AG09309 (cell line): Measurements from ENCODE around the gene TMEM63B.

Experiments
- DNase-seq: peaks from one replicate; pipeline ENCODE4 v3.0.0-alpha.2; 2010; ENCODE audit warnings: low read depth
- H3K4me3 ChIP-seq: 2 replicates; pipeline ENCODE4 v1.5.1; 2011; ENCODE audit warnings: mild to moderate bottlenecking, low read depth, low read length, moderate library complexity; ENCODE audit not compliant: control insufficient read depth
- TF ChIP-seq, protein P1 (sequence below): IDR thresholded peaks from 2 replicates; pipeline ENCODE4 v1.5.1; 2011; ENCODE audit warnings: mild to moderate bottlenecking, low read depth, low read length, inconsistent platforms; ENCODE audit not compliant: insufficient read depth, control insufficient read depth; ENCODE audit errors: missing control alignments

TMEM63B gene

DNA sequence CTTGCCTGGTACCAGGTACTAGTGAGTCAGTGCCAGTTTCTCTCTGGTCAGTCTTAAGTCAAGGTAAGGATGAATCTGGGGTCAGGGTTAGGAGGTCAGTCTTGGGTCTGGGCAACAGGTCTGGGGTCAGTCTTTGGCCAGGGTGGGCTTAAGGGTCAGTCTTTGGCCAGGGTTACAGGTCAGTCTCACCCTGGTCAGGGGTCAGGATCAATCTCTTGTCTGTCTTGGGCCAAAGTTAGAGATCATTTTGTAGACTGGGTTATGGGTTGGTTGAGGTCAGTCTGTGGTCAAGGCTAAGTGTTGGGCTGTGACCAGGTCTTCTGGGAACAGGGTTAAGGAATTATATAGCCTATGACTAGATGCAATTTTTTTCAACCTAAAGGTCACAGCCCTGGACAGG is 18.5 kb downstream of the TMEM63B start:
- TF ChIP-seq, protein P1, sequence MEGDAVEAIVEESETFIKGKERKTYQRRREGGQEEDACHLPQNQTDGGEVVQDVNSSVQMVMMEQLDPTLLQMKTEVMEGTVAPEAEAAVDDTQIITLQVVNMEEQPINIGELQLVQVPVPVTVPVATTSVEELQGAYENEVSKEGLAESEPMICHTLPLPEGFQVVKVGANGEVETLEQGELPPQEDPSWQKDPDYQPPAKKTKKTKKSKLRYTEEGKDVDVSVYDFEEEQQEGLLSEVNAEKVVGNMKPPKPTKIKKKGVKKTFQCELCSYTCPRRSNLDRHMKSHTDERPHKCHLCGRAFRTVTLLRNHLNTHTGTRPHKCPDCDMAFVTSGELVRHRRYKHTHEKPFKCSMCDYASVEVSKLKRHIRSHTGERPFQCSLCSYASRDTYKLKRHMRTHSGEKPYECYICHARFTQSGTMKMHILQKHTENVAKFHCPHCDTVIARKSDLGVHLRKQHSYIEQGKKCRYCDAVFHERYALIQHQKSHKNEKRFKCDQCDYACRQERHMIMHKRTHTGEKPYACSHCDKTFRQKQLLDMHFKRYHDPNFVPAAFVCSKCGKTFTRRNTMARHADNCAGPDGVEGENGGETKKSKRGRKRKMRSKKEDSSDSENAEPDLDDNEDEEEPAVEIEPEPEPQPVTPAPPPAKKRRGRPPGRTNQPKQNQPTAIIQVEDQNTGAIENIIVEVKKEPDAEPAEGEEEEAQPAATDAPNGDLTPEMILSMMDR: no peak
- no peak for DNase-seq

DNA sequence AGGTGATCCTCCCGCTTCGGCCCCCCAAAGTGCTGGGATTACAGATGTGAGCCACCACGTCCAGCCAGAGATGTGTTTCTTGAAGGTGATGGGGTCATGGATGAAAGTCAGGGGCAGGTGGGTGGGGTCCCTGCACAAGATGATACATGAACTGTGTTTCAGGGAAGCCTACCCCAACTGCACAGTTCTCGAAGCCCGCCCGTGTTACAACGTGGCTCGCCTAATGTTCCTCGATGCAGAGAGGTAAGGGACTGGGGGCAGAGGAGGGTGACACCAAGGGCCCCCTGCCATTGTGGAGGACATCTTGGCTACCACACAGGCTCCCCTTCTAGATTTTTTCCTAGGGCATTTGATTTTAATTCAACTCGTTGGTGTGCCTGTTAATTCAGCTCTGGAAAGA is 19.3 kb downstream of the TMEM63B start:
- TF ChIP-seq, protein P1: no peak
- no peak for DNase-seq
- H3K4me3 ChIP-seq: no peak overlapping the region

More for the DNA sequence above, 18.5 kb downstream of the TMEM63B start:
- no peak overlapping the region for H3K4me3 ChIP-seq

DNA sequence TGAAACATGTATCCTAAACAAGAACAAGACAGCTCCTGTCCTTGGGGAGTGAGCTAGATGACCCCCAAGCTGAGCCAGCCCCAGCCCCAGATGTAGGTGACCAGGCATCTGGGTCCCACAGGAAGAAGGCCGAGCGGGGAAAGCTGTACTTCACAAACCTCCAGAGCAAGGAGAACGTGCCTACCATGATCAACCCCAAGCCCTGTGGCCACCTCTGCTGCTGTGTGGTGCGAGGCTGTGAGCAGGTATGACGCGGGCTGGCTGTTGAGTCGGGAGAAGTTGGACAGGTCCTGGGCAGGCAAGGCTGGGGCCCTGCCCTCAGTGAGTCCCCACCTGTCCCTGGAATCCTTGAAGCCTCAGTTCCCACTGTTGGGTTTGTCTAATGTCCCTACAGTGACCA is 19.9 kb downstream of the TMEM63B start:
- DNase-seq: no peak
- H3K4me3 ChIP-seq: no peak overlapping the region
- TF ChIP-seq, protein P1: no peak

DNA sequence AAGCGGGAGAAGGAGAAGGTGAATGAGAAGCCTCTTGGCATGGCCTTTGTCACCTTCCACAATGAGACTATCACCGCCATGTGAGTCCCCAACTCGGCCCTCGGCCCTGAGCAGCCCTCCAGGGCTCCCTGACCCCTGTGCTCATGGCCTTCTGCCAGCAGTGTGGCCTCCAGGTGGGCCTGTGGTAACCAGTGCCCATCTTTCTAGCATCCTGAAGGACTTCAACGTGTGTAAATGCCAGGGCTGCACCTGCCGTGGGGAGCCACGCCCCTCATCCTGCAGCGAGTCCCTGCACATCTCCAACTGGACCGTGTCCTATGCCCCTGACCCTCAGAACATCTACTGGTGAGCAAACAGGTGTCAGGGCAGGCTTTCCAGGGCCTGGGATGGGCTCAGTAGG is 21.0 kb downstream of the TMEM63B start:
- TF ChIP-seq, protein P1: no peak
- no peak overlapping the region for H3K4me3 ChIP-seq
- no peak for DNase-seq

DNA sequence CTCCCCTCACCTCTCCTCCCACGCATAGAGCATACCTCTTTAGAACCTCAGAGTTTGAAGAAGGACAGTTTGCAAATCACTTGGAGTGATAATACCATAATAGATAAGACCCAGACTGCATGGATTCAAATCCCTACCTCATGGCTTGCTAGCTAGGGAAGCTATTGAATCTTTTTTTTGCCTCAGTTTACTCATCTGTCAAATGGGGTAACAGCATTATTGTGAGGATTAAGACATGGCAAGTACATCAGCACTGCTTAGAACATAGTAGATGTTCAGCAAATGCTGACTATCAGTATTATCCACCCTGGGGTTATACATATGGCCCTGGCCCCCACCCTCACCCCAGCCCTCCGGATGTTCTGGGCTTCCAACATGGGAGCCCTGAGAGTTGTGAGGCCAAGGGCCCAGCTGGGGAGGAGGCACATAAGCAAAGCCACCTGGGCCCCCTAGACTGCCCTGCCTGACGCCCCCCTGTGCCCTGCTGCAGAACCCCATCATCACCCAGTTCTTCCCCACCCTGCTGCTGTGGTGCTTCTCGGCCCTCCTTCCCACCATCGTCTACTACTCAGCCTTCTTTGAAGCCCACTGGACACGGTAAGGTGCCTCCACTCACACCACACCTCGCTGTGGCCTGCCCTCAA is 22.1 kb downstream of the TMEM63B start:
- DNase-seq: no peak

DNA sequence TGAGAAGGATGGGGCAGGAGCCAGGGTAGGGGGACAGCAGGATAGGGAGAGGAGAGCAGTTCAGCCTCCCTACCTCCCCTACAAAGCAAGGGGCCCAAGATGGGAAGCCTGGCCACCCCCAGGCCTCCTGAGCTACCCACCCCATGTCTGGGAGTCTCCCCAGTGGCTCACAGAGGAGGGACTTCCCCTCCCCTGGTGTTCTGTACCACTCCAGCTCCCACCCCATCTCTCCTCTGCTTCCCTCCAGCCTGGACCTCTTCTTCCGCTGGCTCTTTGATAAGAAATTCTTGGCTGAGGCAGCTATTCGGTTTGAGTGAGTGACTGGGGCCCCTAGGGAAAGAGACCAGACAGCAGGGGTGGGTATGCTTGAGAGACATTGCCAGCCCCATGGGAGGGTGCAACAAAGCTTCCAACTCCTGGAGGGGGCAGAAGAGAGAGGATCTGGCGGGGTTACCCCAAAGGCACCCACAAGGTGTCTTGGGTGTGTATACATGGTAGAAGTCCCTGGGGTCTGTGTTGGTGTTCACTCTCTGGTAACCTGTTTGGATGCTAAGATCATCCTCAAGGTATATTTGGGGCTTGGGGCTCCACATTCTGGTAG is 23.1 kb downstream of the TMEM63B start:
- H3K4me3 ChIP-seq: no peak overlapping the region
- no peak for DNase-seq
- TF ChIP-seq, protein P1: no peak

More for the DNA sequence above, 22.1 kb downstream of the TMEM63B start:
- TF ChIP-seq, protein P1: no peak
- no peak overlapping the region for H3K4me3 ChIP-seq
